NCI-H748 (cell line): ENCODE data around the gene FGD4.

Source experiments
- DNase-seq: peaks from one replicate; lab custom pipeline; 2025; ENCODE audit not compliant: unreplicated experiment; lab: John Stamatoyannopoulos, UW

FGD4 gene

GRCh38 chr12:32603071-32603470 is 203.7 kb downstream of the FGD4 start:
- DNase-seq: no peak

GRCh38 chr12:32603858-32604257 is 204.5 kb downstream of the FGD4 start:
- DNase-seq: no peak

GRCh38 chr12:32604565-32604964 is 205.2 kb downstream of the FGD4 start:
- no peak for DNase-seq

GRCh38 chr12:32605326-32606095 is 206.2 kb downstream of the FGD4 start:
- DNase-seq: no peak

- DNase-seq: no peak
Observed at GRCh38 chr12:32606443-32606842, 207.1 kb downstream of the FGD4 start.

- DNase-seq: no peak
Observed at GRCh38 chr12:32609966-32610365, 210.6 kb downstream of the FGD4 start.

- DNase-seq: no peak
Observed at GRCh38 chr12:32611986-32612385, 212.6 kb downstream of the FGD4 start.

- no peak for DNase-seq
Observed at GRCh38 chr12:32612658-32613614, 213.6 kb downstream of the FGD4 start.

GRCh38 chr12:32615441-32615840 is 216.1 kb downstream of the FGD4 start:
- DNase-seq: no peak

GRCh38 chr12:32617534-32617933 is 218.2 kb downstream of the FGD4 start:
- DNase-seq: no peak

GRCh38 chr12:32618115-32618514 is 218.8 kb downstream of the FGD4 start:
- DNase-seq: no peak

GRCh38 chr12:32627976-32628375 is 228.6 kb downstream of the FGD4 start:
- DNase-seq: no peak

GRCh38 chr12:32641287-32641901 is 242.0 kb downstream of the FGD4 start:
- DNase-seq: no peak

GRCh38 chr12:32644431-32644830 is 245.1 kb downstream of the FGD4 start:
- DNase-seq: no peak

- no peak for DNase-seq
Observed at GRCh38 chr12:32647275-32647674, 247.9 kb downstream of the FGD4 start.

GRCh38 chr12:32650508-32650907 is 251.2 kb downstream of the FGD4 start:
- no peak for DNase-seq

- DNase-seq: no peak
Observed at GRCh38 chr12:32651151-32651955, 252.0 kb downstream of the FGD4 start.

GRCh38 chr12:32651956-32652210 is 252.5 kb downstream of the FGD4 start:
- DNase-seq: no peak

- DNase-seq: no peak
Observed at GRCh38 chr12:32659908-32660440, 260.6 kb downstream of the FGD4 start.

- DNase-seq: no peak
Observed at GRCh38 chr12:32661706-32662105, 262.3 kb downstream of the FGD4 start.

GRCh38 chr12:32662665-32663064 is 263.3 kb downstream of the FGD4 start:
- DNase-seq: no peak
